H9 (cell line): ENCODE data around the gene NDOR1. TPM values are rescaled to one million over a fixed set of nuclear protein-coding genes. Genes with fewer than 3 reads are reported as not detected.

ENCODE experiments used
- DNase-seq: peaks from one replicate; pipeline ENCODE4 v3.0.0-alpha.2; 2017
- H2AFZ ChIP-seq: one replicate; pipeline ENCODE4 v1.6.1; 2013; ENCODE audit warnings: mild to moderate bottlenecking, low read length, control low read depth, moderate library complexity
- H2AK5ac ChIP-seq: 2 replicates; pipeline ENCODE4 v1.6.1; 2013; ENCODE audit warnings: low read length, control low read depth, mixed read lengths; ENCODE audit not compliant: insufficient read length
- H2BK120ac ChIP-seq: one replicate; pipeline ENCODE4 v1.6.1; 2013; ENCODE audit warnings: low read depth, mild to moderate bottlenecking, low read length, control low read depth, inconsistent platforms; ENCODE audit not compliant: poor library complexity, severe bottlenecking
- H2BK12ac ChIP-seq: 2 replicates; pipeline ENCODE4 v1.6.1; 2013; ENCODE audit warnings: low read length, control low read depth, mixed read lengths, low read depth; ENCODE audit not compliant: insufficient read length
- H2BK15ac ChIP-seq: 2 replicates; pipeline ENCODE4 v1.6.1; 2013; ENCODE audit warnings: low read depth, low read length, control low read depth
- H2BK20ac ChIP-seq: one replicate; pipeline ENCODE4 v1.6.1; 2013; ENCODE audit warnings: low read depth, mild to moderate bottlenecking, low read length, control low read depth, inconsistent platforms; ENCODE audit not compliant: poor library complexity, severe bottlenecking
- H2BK5ac ChIP-seq: 2 replicates; pipeline ENCODE4 v1.6.1; 2013; ENCODE audit warnings: low read length, control low read depth, mixed read lengths; ENCODE audit not compliant: insufficient read length
- H3K14ac ChIP-seq: 2 replicates; pipeline ENCODE4 v1.6.1; 2013; ENCODE audit warnings: low read length, control low read depth; ENCODE audit not compliant: insufficient read depth
- H3K18ac ChIP-seq: 2 replicates; pipeline ENCODE4 v1.6.1; 2013; ENCODE audit warnings: low read depth, mild to moderate bottlenecking, mixed read lengths, low read length, control low read depth; ENCODE audit not compliant: insufficient read length
- H3K23ac ChIP-seq: 2 replicates; pipeline ENCODE4 v1.6.1; 2013; ENCODE audit warnings: low read length, control low read depth, mixed read lengths, low read depth; ENCODE audit not compliant: insufficient read length
- H3K23me2 ChIP-seq: 2 replicates; pipeline ENCODE4 v1.6.1; 2013; ENCODE audit warnings: low read depth, mild to moderate bottlenecking, mixed read lengths, low read length, control low read depth; ENCODE audit not compliant: insufficient read length, poor library complexity, severe bottlenecking
- H3K27ac ChIP-seq: 2 replicates; pipeline ENCODE4 v1.5.1; 2013; ENCODE audit warnings: low read length, control low read depth, mixed read lengths, low read depth; ENCODE audit not compliant: insufficient read length
- H3K27me3 ChIP-seq: 2 replicates; pipeline ENCODE4 v1.6.1; 2013; ENCODE audit warnings: low read length, control low read depth, inconsistent platforms; ENCODE audit not compliant: insufficient read depth
- H3K4ac ChIP-seq: 2 replicates; pipeline ENCODE4 v1.6.1; 2013; ENCODE audit warnings: low read depth, mild to moderate bottlenecking, control low read depth, inconsistent platforms, low read length, moderate library complexity
- H3K4me1 ChIP-seq: 2 replicates; pipeline ENCODE4 v1.6.1; 2013; ENCODE audit warnings: low read length, control low read depth, inconsistent platforms; ENCODE audit not compliant: insufficient read depth
- H3K4me2 ChIP-seq: 2 replicates; pipeline ENCODE4 v1.6.1; 2013; ENCODE audit warnings: low read length, control low read depth, mixed read lengths; ENCODE audit not compliant: insufficient read length, insufficient read depth
- H3K56ac ChIP-seq: 2 replicates; pipeline ENCODE4 v1.6.1; 2013; ENCODE audit warnings: low read depth, mild to moderate bottlenecking, mixed read lengths, low read length, control low read depth; ENCODE audit not compliant: insufficient read length
- H3K79me1 ChIP-seq: 2 replicates; pipeline ENCODE4 v1.6.1; 2013; ENCODE audit warnings: low read depth, mild to moderate bottlenecking, moderate library complexity, low read length, control low read depth, inconsistent platforms; ENCODE audit not compliant: insufficient read depth, poor library complexity, severe bottlenecking
- H3K79me2 ChIP-seq: 2 replicates; pipeline ENCODE4 v1.6.1; 2013; ENCODE audit warnings: low read length, control low read depth, inconsistent platforms; ENCODE audit not compliant: insufficient read depth
- H3K9ac ChIP-seq: 2 replicates; pipeline ENCODE4 v1.6.1; 2013; ENCODE audit warnings: low read length, control low read depth, mixed read lengths; ENCODE audit not compliant: insufficient read length; ENCODE audit errors: extremely low read depth
- H3K9me3 ChIP-seq: one replicate; pipeline ENCODE4 v1.6.1; 2013; ENCODE audit warnings: low read depth, low read length, inconsistent platforms; ENCODE audit not compliant: control insufficient read depth
- H3T11ph ChIP-seq: one replicate; pipeline ENCODE4 v1.6.1; 2013; ENCODE audit warnings: mild to moderate bottlenecking, low read length, control low read depth, inconsistent platforms
- H4K20me1 ChIP-seq: one replicate; pipeline ENCODE4 v1.6.1; 2013; ENCODE audit not compliant: control insufficient read depth, insufficient read length, insufficient read depth
- H4K5ac ChIP-seq: 2 replicates; pipeline ENCODE4 v1.6.1; 2013; ENCODE audit warnings: low read depth, mild to moderate bottlenecking, mixed read lengths, low read length, control low read depth; ENCODE audit not compliant: insufficient read length
- H4K8ac ChIP-seq: replicated peaks from 2 replicates; pipeline ENCODE4 v1.6.1; 2013; ENCODE audit warnings: low read length, control low read depth, mixed read lengths, low read depth; ENCODE audit not compliant: insufficient read length
- H4K91ac ChIP-seq: 2 replicates; pipeline ENCODE4 v1.6.1; 2013; ENCODE audit warnings: low read depth, mild to moderate bottlenecking, moderate library complexity, mixed read lengths, low read length, control low read depth; ENCODE audit not compliant: insufficient read length
- H3K27ac Mint-ChIP-seq, 3 experiments: 2 replicates in 2 of 3; 3 replicates in 1 of 3; pipeline ENCODE4 v1.8.0; 2020 to 2021; ENCODE audit warnings: mixed read lengths in 3 of 3, mild to moderate bottlenecking in 1 of 3, moderate library complexity in 1 of 3
- H3K27me3 Mint-ChIP-seq: 2 replicates; pipeline ENCODE4 v1.8.0; 2021; ENCODE audit warnings: low read depth, mild to moderate bottlenecking, moderate library complexity, mixed read lengths
- H3K36me3 Mint-ChIP-seq, 3 experiments: 2 replicates in 2 of 3; 3 replicates in 1 of 3; pipeline ENCODE4 v1.8.0; 2020 to 2021; ENCODE audit warnings: low read depth in 3 of 3, mixed read lengths in 3 of 3; ENCODE audit not compliant: insufficient read depth in 1 of 3
- H3K4me1 Mint-ChIP-seq, 2 experiments: 2 replicates each; pipeline ENCODE4 v1.8.0; 2020; ENCODE audit warnings: mixed read lengths in 2 of 2
- H3K4me3 Mint-ChIP-seq, 2 experiments: 2 replicates in 1 of 2; 3 replicates in 1 of 2; pipeline ENCODE4 v1.8.0; 2020 to 2021; ENCODE audit warnings: mild to moderate bottlenecking in 2 of 2, mixed read lengths in 2 of 2, moderate library complexity in 1 of 2
- H3K9me3 Mint-ChIP-seq, 2 experiments: 2 replicates in 1 of 2; 3 replicates in 1 of 2; pipeline ENCODE4 v1.8.0; 2020; ENCODE audit warnings: mild to moderate bottlenecking in 2 of 2, mixed read lengths in 2 of 2, moderate library complexity in 1 of 2
- CTCF ChIP-seq: fragments of 200-600 bp; sonication (generic); conservative IDR thresholded peaks from 3 replicates; pipeline ENCODE4 v1.8.0; 2021; ENCODE audit warnings: antibody characterized with exemption, mild to moderate bottlenecking
- WGBS: extraction: QIAGEN DNeasy Blood & Tissue Kit; methylation state at CpG from one replicate; pipeline ENCODE4 v1.1.7; 2013; ENCODE audit warnings: missing lambda C conversion rate, low lambda C conversion rate, mixed read lengths; ENCODE audit not compliant: insufficient read length; ENCODE audit errors: extremely low coverage; 5-methylcytosine and 5-hydroxymethylcytosine counted together
- total RNA-seq: library from RNA; stranded (reverse); gene quantifications from 2 replicates; pipeline ENCODE4 v1.2.1, GENCODE V29; 2021

NDOR1 gene
- total RNA-seq, 1 experiment from 2014 or later: 44.1 TPM

GRCh38 chr9:137189297-137190295, 15.9 kb upstream of the NDOR1 start:
- Histone ChIP-seq H3K79me2 (peaks cover 10% of the 10 kb centered on the region; the same call in 1 of the 2 replicates), H3K27ac (no peak overlapping the region)
- WGBS: no CpG with 5 or more reads among the region's 23 CpGs

More at GRCh38 chr9:137189297-137190295, 15.9 kb upstream of the NDOR1 start:
- Histone ChIP-seq H4K5ac (no peak overlapping the region), H3K23ac (no peak overlapping the region), H3K4me1 (peaks cover 5% of the 10 kb centered on the region; the same call in 1 of the 2 replicates), H2BK20ac (no peak overlapping the region), H3K14ac (no peak overlapping the region; the same call in 1 of the 2 replicates), H2BK15ac (no peak overlapping the region; the same call in 1 of the 2 replicates), H4K20me1 (no peaks in the 10 kb centered on the region), H2BK12ac (no peak overlapping the region), H2BK120ac (no peak overlapping the region), H3K4ac (no peak overlapping the region), H3K27me3 (no peaks in the 10 kb centered on the region), H3T11ph (no peak overlapping the region), H2BK5ac (no peak overlapping the region), H3K79me1 (peaks cover 6% of the 10 kb centered on the region), H2AFZ (no peak overlapping the region), H2AK5ac (no peak overlapping the region), H3K9ac (peak overlapping the region; percentile 41), H3K18ac (no peak overlapping the region), H4K8ac (no peak overlapping the region), H4K91ac (no peak overlapping the region), H3K23me2 (peaks cover 13% of the 10 kb centered on the region), H3K9me3 (no peaks in the 10 kb centered on the region), H3K4me2 (peak overlapping the region; percentile 78), H3K56ac (no peak overlapping the region)
- Mint-ChIP-seq H3K27ac (peak overlapping the region in 2 of 3 experiments; percentile 96 to 97; a peak in 5 of 7 replicates), H3K36me3 (peaks cover 7 to 41% (median 30%) of the 10 kb centered on the region in 3 experiments; a peak in 6 of 7 replicates), H3K4me3 (peak overlapping the region; percentile 94 to 96), H3K9me3 (no peaks in the 10 kb centered on the region), H3K27me3 (no peaks in the 10 kb centered on the region), H3K4me1 (peaks cover 17 to 22% of the 10 kb centered on the region in 2 experiments)
- no peak for DNase-seq
- no peak for TF ChIP-seq CTCF
